Parathyroid adenoma (tissue), 2 donors: Measurements from ENCODE around the gene FLT1.

ENCODE experiments used
- H2AFZ ChIP-seq: fragments of 300-600 bp; sonication (generic); one replicate; pipeline ENCODE4 v1.7.0; 2017; ENCODE audit warnings: antibody characterized with exemption, mild to moderate bottlenecking
- H3K27ac ChIP-seq: fragments of 300-600 bp; sonication (generic); one replicate; pipeline ENCODE4 v1.7.0; 2017
- H3K27me3 ChIP-seq: fragments of 300-600 bp; sonication (generic); one replicate; pipeline ENCODE4 v1.7.0; 2017; ENCODE audit warnings: low read length; ENCODE audit not compliant: control insufficient read depth, insufficient read depth
- H3K36me3 ChIP-seq: fragments of 300-600 bp; sonication (generic); one replicate; pipeline ENCODE4 v1.7.0; 2017; ENCODE audit warnings: low read length; ENCODE audit not compliant: control insufficient read depth, insufficient read depth
- H3K4me1 ChIP-seq: fragments of 300-600 bp; sonication (generic); one replicate; pipeline ENCODE4 v1.7.0; 2017; ENCODE audit warnings: control low read depth
- H3K4me2 ChIP-seq: fragments of 300-600 bp; sonication (generic); one replicate; pipeline ENCODE4 v1.7.0; 2017; ENCODE audit warnings: low read length
- H3K4me3 ChIP-seq: fragments of 300-600 bp; sonication (generic); one replicate; pipeline ENCODE4 v1.7.0; 2017; ENCODE audit warnings: low read depth, low read length
- H3K79me2 ChIP-seq: fragments of 300-600 bp; sonication (generic); one replicate; pipeline ENCODE4 v1.7.0; 2017; ENCODE audit warnings: control low read depth
- H3K9ac ChIP-seq: fragments of 300-600 bp; sonication (generic); one replicate; pipeline ENCODE4 v1.7.0; 2017; ENCODE audit warnings: mild to moderate bottlenecking
- H3K9me3 ChIP-seq: fragments of 300-600 bp; sonication (generic); one replicate; pipeline ENCODE4 v1.7.0; 2017; ENCODE audit warnings: low read length; ENCODE audit not compliant: control insufficient read depth
- CTCF ChIP-seq: fragments of 300-600 bp; sonication (generic); IDR thresholded peaks from one replicate; pipeline ENCODE4 v1.7.0; 2017; ENCODE audit warnings: antibody characterized with exemption, mild to moderate bottlenecking
- donor health status: primary hyperparathyroidism.

Gene FLT1

GRCh38 chr13:28424541-28424940 is 70.4 kb downstream of the FLT1 start:
- no peaks in the 10 kb centered on the region for H3K79me2 ChIP-seq
- no peak overlapping the region for H3K4me3 ChIP-seq
- no peak overlapping the region for H3K27ac ChIP-seq
- no peak overlapping the region for H3K9ac ChIP-seq
- H2AFZ ChIP-seq = no peak overlapping the region
- H3K4me1 ChIP-seq = no peaks in the 10 kb centered on the region
- H3K4me2 ChIP-seq = no peak overlapping the region
- H3K27me3 ChIP-seq = no peaks in the 10 kb centered on the region
- no peaks in the 10 kb centered on the region for H3K9me3 ChIP-seq
- H3K36me3 ChIP-seq = no peaks in the 10 kb centered on the region
- no peak for TF ChIP-seq CTCF

GRCh38 chr13:28423010-28423409 is 71.9 kb downstream of the FLT1 start:
- H3K79me2 ChIP-seq = no peaks in the 10 kb centered on the region
- H3K27me3 ChIP-seq = no peaks in the 10 kb centered on the region
- H3K9me3 ChIP-seq = no peaks in the 10 kb centered on the region
- no peak overlapping the region for H3K4me3 ChIP-seq
- H3K27ac ChIP-seq = no peak overlapping the region
- no peaks in the 10 kb centered on the region for H3K36me3 ChIP-seq
- no peak overlapping the region for H3K9ac ChIP-seq
- H2AFZ ChIP-seq = no peak overlapping the region
- TF ChIP-seq CTCF = no peak
- no peaks in the 10 kb centered on the region for H3K4me1 ChIP-seq
- no peak overlapping the region for H3K4me2 ChIP-seq

- Histone ChIP-seq H3K9me3 (no peaks in the 10 kb centered on the region), H3K9ac (no peak overlapping the region), H3K27ac (no peak overlapping the region), H3K36me3 (no peaks in the 10 kb centered on the region), H3K4me2 (no peak overlapping the region), H3K4me1 (no peaks in the 10 kb centered on the region), H3K4me3 (no peak overlapping the region), H2AFZ (no peak overlapping the region), H3K79me2 (no peaks in the 10 kb centered on the region), H3K27me3 (no peaks in the 10 kb centered on the region)
- no peak for TF ChIP-seq CTCF
Observed at GRCh38 chr13:28421676-28422410, 73.1 kb downstream of the FLT1 start.

- Histone ChIP-seq H2AFZ (no peak overlapping the region), H3K4me2 (no peak overlapping the region), H3K9ac (no peak overlapping the region), H3K4me3 (no peak overlapping the region), H3K4me1 (no peaks in the 10 kb centered on the region), H3K79me2 (no peaks in the 10 kb centered on the region), H3K27me3 (no peaks in the 10 kb centered on the region), H3K36me3 (no peaks in the 10 kb centered on the region), H3K27ac (no peak overlapping the region), H3K9me3 (no peaks in the 10 kb centered on the region)
- TF ChIP-seq CTCF = no peak
Observed at GRCh38 chr13:28420704-28421103, 74.2 kb downstream of the FLT1 start.

GRCh38 chr13:28415994-28416421 is 78.9 kb downstream of the FLT1 start:
- H3K4me3 ChIP-seq = no peak overlapping the region
- H3K27me3 ChIP-seq = no peaks in the 10 kb centered on the region
- no peaks in the 10 kb centered on the region for H3K36me3 ChIP-seq
- no peak for TF ChIP-seq CTCF
- H2AFZ ChIP-seq = no peak overlapping the region
- H3K9ac ChIP-seq = no peak overlapping the region
- no peaks in the 10 kb centered on the region for H3K9me3 ChIP-seq
- H3K4me2 ChIP-seq = no peak overlapping the region
- H3K27ac ChIP-seq = no peak overlapping the region
- no peaks in the 10 kb centered on the region for H3K4me1 ChIP-seq
- H3K79me2 ChIP-seq = no peaks in the 10 kb centered on the region
